GM06990 (cell line): ENCODE data around the gene SYCP2.

Source experiments
- DNase-seq: peaks from one replicate; pipeline ENCODE4 v3.0.0-alpha.2; 2011; ENCODE audit not compliant: insufficient read length; ENCODE audit errors: extremely low read depth
- H3K27me3 ChIP-seq: replicated peaks from 2 replicates; pipeline ENCODE4 v1.6.0; 2011; ENCODE audit warnings: low read length; ENCODE audit not compliant: control insufficient read depth, insufficient read depth
- H3K36me3 ChIP-seq: 2 replicates; pipeline ENCODE4 v1.5.1; 2011; ENCODE audit warnings: low read length; ENCODE audit not compliant: control insufficient read depth, insufficient read depth
- H3K4me3 ChIP-seq: replicated peaks from 2 replicates; pipeline ENCODE4 v1.5.1; 2011; ENCODE audit warnings: low read depth, mild to moderate bottlenecking, control low read depth, low read length
- TF ChIP-seq, protein P1 (sequence below): IDR thresholded peaks from 2 replicates; pipeline ENCODE4 v1.5.1; 2011; ENCODE audit warnings: low read length, control low read depth, mild to moderate bottlenecking, inconsistent platforms; ENCODE audit not compliant: insufficient read depth, poor library complexity, severe bottlenecking

SYCP2 gene

DNA sequence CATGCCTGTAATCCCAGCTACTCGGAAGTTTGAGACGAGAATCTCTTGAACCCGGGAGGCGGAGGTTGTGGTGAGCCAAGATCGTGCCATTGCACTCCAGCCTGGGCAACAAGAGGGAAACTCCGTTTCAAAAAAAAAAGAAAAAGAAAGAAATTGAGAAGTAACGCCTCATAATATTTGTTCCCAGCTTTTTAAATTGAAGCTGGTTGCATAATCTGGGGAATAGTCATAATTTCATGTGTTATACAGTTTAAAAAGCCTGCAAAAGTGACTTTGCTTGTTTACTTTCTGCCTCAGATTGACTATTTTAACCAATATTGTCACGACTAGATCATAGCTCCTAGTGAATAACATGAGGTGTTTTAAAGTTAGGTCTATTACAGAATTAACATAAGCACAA is 13.9 kb upstream of the SYCP2 start:
- Histone ChIP-seq H3K4me3 (no peak overlapping the region), H3K27me3 (no peaks in the 10 kb centered on the region), H3K36me3 (peaks cover 3% of the 10 kb centered on the region)
- no peak for DNase-seq
- TF ChIP-seq, protein P1, sequence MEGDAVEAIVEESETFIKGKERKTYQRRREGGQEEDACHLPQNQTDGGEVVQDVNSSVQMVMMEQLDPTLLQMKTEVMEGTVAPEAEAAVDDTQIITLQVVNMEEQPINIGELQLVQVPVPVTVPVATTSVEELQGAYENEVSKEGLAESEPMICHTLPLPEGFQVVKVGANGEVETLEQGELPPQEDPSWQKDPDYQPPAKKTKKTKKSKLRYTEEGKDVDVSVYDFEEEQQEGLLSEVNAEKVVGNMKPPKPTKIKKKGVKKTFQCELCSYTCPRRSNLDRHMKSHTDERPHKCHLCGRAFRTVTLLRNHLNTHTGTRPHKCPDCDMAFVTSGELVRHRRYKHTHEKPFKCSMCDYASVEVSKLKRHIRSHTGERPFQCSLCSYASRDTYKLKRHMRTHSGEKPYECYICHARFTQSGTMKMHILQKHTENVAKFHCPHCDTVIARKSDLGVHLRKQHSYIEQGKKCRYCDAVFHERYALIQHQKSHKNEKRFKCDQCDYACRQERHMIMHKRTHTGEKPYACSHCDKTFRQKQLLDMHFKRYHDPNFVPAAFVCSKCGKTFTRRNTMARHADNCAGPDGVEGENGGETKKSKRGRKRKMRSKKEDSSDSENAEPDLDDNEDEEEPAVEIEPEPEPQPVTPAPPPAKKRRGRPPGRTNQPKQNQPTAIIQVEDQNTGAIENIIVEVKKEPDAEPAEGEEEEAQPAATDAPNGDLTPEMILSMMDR: no peak

DNA sequence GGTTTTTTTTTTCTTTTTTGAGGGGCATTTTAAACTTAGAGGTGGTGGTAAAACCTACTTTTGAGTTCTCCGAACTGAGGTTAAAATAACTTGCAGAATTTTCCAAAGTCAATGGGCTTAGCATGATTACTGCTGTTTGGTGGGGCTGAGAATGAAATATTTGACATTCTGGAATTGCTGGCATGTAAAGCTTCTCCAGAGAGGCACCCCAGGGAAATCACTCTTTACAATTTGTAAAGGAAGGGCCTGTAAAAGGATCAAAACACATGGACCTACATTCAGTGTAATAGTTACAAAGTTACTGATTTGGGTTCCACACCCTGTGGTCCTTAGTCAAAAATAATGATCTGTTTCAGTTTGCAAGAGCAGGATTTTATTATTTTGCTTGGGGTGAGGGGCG is 12.3 kb upstream of the SYCP2 start:
- DNase-seq: no peak
- TF ChIP-seq, protein P1: no peak
- Histone ChIP-seq H3K27me3 (no peaks in the 10 kb centered on the region), H3K36me3 (peaks cover 3% of the 10 kb centered on the region), H3K4me3 (no peak overlapping the region)

DNA sequence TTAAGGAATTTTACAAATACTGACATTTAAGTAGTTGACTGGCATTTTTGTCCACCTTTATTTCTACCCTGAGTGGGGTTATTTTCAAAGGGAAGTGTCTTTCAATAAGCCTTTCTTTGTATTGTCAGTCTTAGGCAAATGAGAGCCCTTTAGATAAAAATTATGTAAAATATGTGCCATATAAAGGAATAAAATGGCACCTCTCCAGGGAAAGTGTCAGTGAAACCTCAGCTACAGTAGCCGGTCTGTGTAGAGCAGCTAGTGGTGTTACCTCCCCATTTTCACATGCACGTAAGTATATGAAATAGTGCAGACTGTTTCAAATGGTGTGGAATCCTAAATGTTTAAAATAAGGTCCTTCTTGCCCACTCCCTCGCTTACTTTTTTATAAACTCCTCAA is 11.7 kb upstream of the SYCP2 start:
- Histone ChIP-seq H3K4me3 (no peak overlapping the region), H3K36me3 (peaks cover 3% of the 10 kb centered on the region), H3K27me3 (no peaks in the 10 kb centered on the region)
- no peak for DNase-seq
- TF ChIP-seq, protein P1: no peak

DNA sequence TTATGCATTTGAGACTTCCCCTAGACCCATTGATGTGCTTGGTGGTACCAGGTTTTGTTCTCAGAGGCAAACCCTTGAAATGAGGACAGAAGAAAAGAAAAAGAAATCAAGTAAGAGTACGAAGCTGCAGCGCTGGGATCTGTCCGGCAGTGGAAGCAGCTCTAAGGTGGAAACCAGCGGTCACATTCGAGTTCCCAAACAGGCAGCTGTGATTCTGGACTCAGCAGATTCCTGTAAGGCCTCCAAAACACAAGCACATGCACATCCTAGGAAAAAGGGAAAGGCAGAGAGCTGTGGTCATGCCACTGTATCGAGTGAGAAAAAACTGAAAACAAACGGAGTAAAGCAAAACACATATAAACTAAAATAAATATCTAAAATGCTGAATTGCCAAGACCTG is 11.3 kb upstream of the SYCP2 start:
- TF ChIP-seq, protein P1: no peak
- Histone ChIP-seq H3K36me3 (peaks cover 3% of the 10 kb centered on the region), H3K27me3 (no peaks in the 10 kb centered on the region), H3K4me3 (no peak overlapping the region)
- DNase-seq: no peak

DNA sequence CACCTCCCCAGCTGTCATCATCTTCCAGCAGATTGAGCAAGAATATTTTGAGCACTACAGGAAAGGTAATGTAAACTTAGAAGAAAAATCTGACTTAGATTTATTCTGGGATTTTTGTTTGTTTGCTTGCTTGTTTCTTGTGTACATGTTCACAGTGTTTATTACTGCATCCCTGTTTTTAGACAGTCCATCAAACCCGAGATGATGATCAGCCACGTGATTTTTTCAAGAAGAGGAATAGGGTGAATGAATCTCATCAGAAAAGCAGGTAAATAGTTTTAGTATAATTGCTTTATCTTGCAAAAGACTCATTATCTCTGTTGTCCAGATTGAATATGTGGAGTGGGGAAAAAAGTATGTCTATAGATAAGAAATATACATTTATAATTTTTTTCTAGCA is 8.8 kb upstream of the SYCP2 start:
- DNase-seq: no peak
- H3K36me3 ChIP-seq: peaks cover 3% of the 10 kb centered on the region
- H3K4me3 ChIP-seq: no peak overlapping the region
- TF ChIP-seq, protein P1: no peak
- no peaks in the 10 kb centered on the region for H3K27me3 ChIP-seq

DNA sequence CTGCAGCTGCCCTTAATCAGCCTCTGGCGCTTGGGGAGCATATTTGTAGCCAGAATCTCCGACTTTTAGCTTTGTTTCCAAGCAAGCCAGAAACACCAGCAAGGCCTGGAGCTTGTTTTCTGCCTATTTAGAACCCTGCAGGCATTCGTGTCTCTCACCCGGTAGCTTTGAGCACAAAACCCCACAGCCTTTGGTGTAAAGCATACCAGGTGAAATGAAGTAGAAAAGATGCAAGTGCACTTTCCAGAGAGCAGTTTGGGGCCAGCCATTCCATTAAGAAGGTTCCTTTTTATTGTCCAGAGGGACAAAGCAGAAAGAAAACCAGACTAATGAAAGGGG is 7.5 kb upstream of the SYCP2 start:
- peaks cover 3% of the 10 kb centered on the region for H3K36me3 ChIP-seq
- no peak for DNase-seq
- TF ChIP-seq, protein P1: no peak
- peak overlapping the region; percentile 85 for H3K4me3 ChIP-seq
- no peaks in the 10 kb centered on the region for H3K27me3 ChIP-seq
